NCI-H748 (cell line): ENCODE results near the gene WNK4.
"Not testable (repeated sequence)": the region's sequence is repeated elsewhere in the genome, so short reads cannot be mapped to it uniquely, and the experiment has no call there.

ENCODE experiments used
- DNase-seq: peaks from one replicate; lab custom pipeline; 2025; ENCODE audit not compliant: unreplicated experiment; lab: John Stamatoyannopoulos, UW

Gene WNK4

GRCh38 chr17:42779936-42780850 lies at the start of gene WNK4:
Gene WNK4, plus strand, starts transcription at chr17:42780610. Its CDS starts 89 bp downstream, at chr17:42780699.
- peak; percentile 53 for DNase-seq

DNA sequence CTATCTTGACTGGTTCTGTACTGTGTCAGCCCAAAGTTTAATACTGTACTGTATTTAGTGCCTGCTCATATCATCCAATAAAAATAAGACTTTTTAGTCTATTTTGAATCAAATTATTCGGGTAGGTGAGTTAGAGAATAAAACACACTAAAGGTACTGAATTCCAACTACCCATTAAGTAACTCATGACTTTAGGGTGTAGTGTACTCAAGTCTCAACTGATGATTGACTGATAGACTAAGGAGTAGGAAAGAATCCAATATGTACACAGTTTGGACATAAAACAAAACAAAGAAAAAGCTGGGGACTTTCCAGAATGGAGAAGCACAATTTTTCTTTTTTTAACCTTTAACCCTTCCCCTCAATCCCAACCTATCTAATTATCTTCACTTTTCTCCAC lies 39.7 kb upstream of the WNK4 start:
- no peak for DNase-seq

DNA sequence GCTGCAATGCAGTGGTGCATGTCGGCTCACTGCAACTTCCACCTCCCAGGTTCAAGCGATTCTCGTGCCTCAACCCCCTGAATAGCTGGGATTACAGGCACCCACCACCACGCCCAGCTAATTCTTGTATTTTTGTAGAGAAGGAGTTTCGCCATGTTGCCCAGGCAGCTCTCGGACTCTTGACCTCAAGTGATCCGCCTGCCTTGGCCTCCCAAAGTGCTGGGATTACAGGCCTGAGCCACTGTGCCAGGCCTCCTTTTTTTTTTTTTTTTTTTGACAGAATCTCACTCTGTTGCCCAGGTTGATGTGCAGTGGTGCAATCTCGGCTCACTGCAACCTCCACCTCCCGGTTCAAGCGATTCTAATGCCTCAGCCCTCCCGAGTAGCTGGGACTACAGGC lies 37.5 kb upstream of the WNK4 start:
- not testable (repeated sequence) for DNase-seq

- DNase-seq: peak; percentile 20
Observed at GRCh38 chr17:42743595-42744282, 36.7 kb upstream of the WNK4 start.

GRCh38 chr17:42744283-42744805 lies 36.1 kb upstream of the WNK4 start:
- peak; percentile 90 for DNase-seq

DNA sequence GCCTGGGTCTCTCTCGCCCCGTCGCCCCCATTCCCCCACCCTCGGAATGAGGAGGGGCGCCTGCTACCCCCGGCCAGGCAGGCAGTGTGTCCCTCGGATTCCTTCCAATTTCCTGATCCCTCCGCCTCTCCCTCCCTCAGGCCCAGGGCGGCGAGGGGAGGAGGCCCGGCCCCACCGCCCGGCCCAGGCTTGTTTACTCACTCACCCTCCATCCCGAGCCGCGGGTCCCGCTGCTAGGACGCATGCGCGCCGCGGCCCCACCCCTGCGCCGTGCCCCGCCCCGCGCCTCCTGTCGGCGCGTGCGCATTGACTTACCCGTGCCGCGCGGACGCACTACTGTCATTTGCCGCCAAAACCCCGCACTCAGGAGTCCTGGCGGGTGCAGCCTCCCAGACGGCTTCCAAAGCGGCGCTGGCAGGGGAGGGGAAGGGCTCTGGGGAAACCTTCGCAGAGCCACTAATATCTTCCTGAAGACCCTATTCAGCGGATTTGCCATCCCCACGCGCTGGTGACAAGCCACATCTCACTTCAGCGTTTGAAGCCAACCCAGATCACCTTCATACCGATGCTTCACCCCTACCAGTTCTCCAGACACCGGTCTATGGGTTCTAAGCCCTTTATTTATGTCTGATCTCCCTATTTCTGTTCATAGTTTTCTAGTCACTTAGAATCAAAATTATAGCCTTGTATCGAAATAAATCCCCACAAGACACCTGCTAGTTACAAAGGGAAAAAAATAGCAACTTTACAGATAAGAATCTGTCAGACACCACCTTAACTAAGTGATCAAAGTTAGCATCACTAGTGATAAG lies 35.4 kb upstream of the WNK4 start, which contains the start of gene EZH1:
TSS of gene EZH1 (minus strand) at position 235 of the 812 bp plus-strand sequence. CDS start 16,099 bp downstream, outside the sequence.
- DNase-seq: peak; percentile 96

- no peak for DNase-seq
Observed at GRCh38 chr17:42748202-42748907, 32.1 kb upstream of the WNK4 start.

DNA sequence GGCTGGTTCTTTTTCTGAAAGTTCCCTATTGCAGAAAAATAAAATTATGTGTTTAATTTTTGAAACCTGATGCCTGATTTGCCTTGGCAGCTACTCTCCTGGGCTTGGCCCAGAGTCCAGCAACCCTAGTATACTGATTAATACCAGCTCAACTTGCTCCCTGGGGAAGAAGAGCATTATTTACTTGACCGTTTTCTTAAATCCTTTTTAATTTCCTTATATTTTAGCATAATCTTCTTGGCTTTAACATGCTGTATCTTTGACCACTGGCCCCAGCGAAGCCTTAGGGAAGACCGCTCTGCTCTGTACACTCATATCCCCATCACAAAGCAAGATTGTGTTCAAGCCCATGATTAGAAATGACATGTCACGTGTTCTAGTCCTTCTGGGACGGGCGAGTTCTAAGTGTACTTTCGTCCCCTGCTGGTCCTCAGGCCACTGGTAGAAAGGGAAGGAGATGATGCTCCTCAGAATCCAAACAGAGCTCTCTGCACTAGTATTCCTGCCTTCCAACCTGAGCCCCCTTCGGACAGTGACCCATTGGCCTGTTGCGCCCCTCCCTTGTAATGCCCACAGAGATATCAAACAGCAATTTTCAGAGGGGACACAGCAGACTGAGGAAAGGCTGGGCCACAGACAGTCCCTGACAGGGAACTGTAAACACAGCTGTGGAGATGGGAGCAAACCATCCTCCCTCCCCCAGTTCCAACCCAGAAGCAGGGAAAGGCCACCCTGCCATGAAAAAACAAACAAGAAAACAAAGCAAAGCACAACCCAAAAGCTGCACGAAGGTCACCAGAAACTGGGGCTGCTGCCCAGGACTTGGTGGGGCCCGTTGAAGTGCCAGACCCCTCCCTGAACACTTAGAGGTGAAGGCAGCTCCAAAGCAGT lies 31.3 kb upstream of the WNK4 start:
- DNase-seq: no peak

GRCh38 chr17:42750739-42751344 lies 29.6 kb upstream of the WNK4 start:
- no peak for DNase-seq

DNA sequence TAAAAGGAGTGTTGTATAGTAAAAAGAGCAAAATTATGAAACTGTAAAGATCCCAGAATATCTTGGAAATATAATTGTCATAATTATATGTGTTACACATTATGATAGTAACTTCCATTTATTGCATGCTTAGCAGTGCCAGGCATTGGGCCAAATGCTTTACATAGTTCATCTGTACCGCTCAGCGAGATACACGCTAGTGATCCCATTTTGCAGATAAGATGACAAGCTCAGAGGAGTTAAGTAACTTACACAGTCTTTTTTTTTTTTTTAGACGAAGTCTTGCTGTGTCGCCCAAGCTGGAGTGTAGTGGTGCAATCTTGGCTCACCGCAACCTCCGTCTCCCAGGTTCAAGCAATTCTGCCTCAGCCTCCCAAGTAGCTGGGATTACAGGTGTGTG lies 28.8 kb upstream of the WNK4 start:
- DNase-seq: no peak

DNA sequence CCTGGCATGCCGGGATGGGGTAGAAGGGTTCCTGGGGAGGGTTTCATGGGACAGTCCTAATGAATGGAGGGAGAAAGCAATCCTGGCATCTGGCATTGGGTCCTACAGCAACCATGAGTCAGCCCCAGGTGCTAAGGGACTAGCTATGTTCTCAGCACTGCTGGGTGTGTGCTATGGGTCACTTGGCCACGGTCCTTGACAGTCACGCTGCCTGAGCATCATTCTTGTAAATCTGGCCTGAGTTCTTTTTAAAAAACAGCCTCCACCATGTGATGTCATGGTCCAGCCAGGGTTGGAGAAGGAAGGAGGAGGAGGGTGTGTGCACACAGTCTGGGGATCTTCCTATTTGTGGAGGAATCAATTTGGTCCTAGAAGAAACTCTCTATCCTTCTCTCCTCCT lies 25.6 kb upstream of the WNK4 start:
- no peak for DNase-seq

DNA sequence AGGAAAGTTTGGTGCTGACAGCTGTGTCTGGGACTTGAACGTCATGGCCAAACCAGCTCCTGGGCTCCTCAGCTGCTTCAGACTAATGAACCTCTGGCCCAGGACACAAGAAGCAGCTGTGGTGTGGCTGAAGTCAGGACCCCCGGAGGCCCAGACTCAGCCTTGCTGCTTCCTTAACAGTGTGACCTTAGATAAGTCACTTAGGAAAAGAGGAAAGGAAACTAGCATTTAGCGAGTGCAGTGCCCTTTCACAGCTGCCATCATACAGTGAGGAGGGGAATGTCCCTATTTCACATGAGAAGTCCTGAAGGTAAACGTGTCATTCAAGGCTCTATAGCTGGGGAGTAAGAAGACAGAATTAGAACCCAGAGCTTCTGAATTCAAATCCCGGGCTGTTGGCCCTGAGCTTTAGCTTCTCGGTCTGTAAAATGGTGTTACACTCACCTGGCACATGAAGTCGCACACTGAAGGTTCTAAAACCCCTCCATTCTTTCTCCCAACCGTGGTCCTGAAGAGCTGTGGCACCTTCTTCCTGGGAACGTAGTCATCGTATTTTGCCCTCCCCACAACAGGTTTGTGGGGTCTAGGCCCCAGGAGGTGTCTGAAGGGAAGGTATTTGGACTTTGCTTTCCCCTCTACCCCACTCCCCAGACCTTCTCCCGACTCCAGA lies 20.3 kb upstream of the WNK4 start:
- no peak for DNase-seq

GRCh38 chr17:42760652-42761581 lies 19.5 kb upstream of the WNK4 start, which contains the start of gene RAMP2:
Gene RAMP2, plus strand, starts transcription at chr17:42761227. Its CDS starts 35 bp downstream, at chr17:42761262.
- peak; percentile 63 for DNase-seq

- DNase-seq: no peak
Observed at GRCh38 chr17:42761638-42762037, 18.8 kb upstream of the WNK4 start.

GRCh38 chr17:42766124-42766523 lies 14.3 kb upstream of the WNK4 start:
- DNase-seq: no peak

GRCh38 chr17:42767512-42767911 lies 12.9 kb upstream of the WNK4 start:
- DNase-seq: no peak

DNA sequence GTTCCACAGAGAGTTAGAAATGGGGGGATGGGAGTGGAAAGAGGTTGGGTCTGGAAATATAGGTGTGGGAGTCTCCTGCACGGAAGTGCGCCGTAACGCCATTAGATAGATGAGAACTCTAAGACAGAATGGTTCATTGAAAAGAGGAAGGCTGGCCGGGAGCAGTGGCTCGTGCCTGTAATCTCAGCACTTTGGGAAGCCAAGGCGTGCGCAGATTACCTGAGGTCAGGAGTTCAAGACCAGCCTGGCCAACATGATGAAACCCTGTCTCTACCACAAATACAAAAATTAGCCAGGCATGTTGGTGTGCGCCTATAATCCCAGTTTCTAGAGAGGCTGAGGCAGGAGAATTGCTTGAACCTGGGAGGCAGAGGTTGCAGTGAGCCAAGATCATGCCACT lies 12.4 kb upstream of the WNK4 start:
- DNase-seq: not testable (repeated sequence)
